NB4 (cell line): ENCODE results near the gene DYRK4.

Source experiments
- DNase-seq: peaks from one replicate; pipeline ENCODE4 v3.0.0; 2010; ENCODE audit warnings: low read depth
- H3K4me3 ChIP-seq: one replicate; pipeline ENCODE4 v1.5.1; 2011; ENCODE audit warnings: mild to moderate bottlenecking, low read depth, low read length, moderate library complexity
- MYC ChIP-seq: IDR thresholded peaks from 2 replicates; pipeline ENCODE4 v1.6.1; 2011; ENCODE audit warnings: low read depth, low read length
- POLR2A ChIP-seq: IDR thresholded peaks from 2 replicates; pipeline ENCODE4 v1.6.1; 2011; ENCODE audit warnings: mild to moderate bottlenecking; ENCODE audit not compliant: insufficient read length; ENCODE audit errors: extremely low read depth
- TF ChIP-seq, protein P1 (sequence below): IDR thresholded peaks from one replicate; pipeline ENCODE4 v1.5.1; 2012; ENCODE audit warnings: low read depth, low read length
- TF ChIP-seq, protein P2 (sequence below): IDR thresholded peaks from 2 replicates; pipeline ENCODE4 v1.6.1; 2011; ENCODE audit warnings: low read depth, low read length

Gene DYRK4

DNA sequence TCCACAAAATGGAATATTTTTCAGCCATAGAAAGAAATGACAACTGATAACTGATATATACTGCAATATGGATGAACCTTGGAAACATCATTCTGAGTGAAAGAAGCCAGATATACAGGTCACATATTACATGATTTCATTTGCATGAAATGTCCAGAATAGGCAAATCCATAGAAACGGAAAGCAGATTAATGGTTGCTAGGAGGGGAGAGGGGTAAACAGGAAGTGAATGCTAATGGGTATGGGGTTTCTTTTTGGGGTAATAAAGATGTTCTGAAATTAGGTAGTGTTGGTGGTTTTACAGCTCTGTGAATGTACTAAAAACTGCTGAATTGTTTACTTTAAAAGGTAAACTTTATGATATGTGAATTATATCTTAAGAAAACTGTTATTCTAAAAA lies 16.8 kb upstream of the DYRK4 start:
- H3K4me3 ChIP-seq, result no peak overlapping the region
- TF ChIP-seq MYC, result no peak
- TF ChIP-seq, protein P1, sequence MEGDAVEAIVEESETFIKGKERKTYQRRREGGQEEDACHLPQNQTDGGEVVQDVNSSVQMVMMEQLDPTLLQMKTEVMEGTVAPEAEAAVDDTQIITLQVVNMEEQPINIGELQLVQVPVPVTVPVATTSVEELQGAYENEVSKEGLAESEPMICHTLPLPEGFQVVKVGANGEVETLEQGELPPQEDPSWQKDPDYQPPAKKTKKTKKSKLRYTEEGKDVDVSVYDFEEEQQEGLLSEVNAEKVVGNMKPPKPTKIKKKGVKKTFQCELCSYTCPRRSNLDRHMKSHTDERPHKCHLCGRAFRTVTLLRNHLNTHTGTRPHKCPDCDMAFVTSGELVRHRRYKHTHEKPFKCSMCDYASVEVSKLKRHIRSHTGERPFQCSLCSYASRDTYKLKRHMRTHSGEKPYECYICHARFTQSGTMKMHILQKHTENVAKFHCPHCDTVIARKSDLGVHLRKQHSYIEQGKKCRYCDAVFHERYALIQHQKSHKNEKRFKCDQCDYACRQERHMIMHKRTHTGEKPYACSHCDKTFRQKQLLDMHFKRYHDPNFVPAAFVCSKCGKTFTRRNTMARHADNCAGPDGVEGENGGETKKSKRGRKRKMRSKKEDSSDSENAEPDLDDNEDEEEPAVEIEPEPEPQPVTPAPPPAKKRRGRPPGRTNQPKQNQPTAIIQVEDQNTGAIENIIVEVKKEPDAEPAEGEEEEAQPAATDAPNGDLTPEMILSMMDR, result no peak
- no peak for TF ChIP-seq POLR2A
- TF ChIP-seq, protein P2, sequence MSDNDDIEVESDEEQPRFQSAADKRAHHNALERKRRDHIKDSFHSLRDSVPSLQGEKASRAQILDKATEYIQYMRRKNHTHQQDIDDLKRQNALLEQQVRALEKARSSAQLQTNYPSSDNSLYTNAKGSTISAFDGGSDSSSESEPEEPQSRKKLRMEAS, result no peak
- no peak for DNase-seq

- no peak for DNase-seq
- no peak overlapping the region for H3K4me3 ChIP-seq
- TF ChIP-seq, protein P1, result no peak
- TF ChIP-seq, protein P2, result no peak
- no peak for TF ChIP-seq MYC
- no peak for TF ChIP-seq POLR2A
Observed at GRCh38 chr12:4552191-4552590, 9.8 kb upstream of the DYRK4 start.

DNA sequence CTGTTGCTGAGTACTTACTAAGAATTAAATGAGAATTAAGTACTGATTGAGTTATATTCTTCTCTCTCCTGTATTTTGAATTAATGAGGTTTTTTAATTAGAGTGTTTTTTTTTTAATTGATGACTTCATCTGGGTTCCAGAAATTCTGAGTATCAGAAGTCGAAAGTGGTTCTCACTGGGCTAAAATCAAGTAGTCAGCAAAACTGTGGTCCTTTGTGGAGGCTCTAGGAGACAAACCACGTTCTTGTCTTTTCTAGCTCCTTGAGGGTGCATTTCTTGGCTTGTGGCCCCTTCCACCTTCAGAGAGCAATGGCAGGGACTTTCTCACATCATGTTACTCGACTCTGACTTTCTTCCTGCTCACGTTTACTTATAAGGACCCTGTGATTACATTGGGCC lies 8.1 kb upstream of the DYRK4 start:
- no peak overlapping the region for H3K4me3 ChIP-seq
- TF ChIP-seq POLR2A (no peak), MYC (no peak)
- TF ChIP-seq, protein P2, result no peak
- TF ChIP-seq, protein P1, result no peak
- DNase-seq, result no peak

GRCh38 chr12:4555804-4556203 lies 6.2 kb upstream of the DYRK4 start:
- no peak for TF ChIP-seq POLR2A
- TF ChIP-seq, protein P2, result no peak
- TF ChIP-seq, protein P1, result no peak
- no peak for TF ChIP-seq MYC
- DNase-seq, result no peak
- no peak overlapping the region for H3K4me3 ChIP-seq

GRCh38 chr12:4556735-4557530 lies 5.1 kb upstream of the DYRK4 start:
- no peak overlapping the region for H3K4me3 ChIP-seq
- DNase-seq, result no peak
- no peak for TF ChIP-seq POLR2A
- TF ChIP-seq, protein P2, result no peak
- no peak for TF ChIP-seq MYC
- TF ChIP-seq, protein P1, result no peak

- no peak for DNase-seq
- H3K4me3 ChIP-seq, result no peak overlapping the region
- TF ChIP-seq MYC (no peak), POLR2A (no peak)
- TF ChIP-seq, protein P2, result no peak
- TF ChIP-seq, protein P1, result no peak
Observed at GRCh38 chr12:4557586-4557985, 4.4 kb upstream of the DYRK4 start.
